ENCODE data around the gene LYPD1.

Gene LYPD1

DNA sequence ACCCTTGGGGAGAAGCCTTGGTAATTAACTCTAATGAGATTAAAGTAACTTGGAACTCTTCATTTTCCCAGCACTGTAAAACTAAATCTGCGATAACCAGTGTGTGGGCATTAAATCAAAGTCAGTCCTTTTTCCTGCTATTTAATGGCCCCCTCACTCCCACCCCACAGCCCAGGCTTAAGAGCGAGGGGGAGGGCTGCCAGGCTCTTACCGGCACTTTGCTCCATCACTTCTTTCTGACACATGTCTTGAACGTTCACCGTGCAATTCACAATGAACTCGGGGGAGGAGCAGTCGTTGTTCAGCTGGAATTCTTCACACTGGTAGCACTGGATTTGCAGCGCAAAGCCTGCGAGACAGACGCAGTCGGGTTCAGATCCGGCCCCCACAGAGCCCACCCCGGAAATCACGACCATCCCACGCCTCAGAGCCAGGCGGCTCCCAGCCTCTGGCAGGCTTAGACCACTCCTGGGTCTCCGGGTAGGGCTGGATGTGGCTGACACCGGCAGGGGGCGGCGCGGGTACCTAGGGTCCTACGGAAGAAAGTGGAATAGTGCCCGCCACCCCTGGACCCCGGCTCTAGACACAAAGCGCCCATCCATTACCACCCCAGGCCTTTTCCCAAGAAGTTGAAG is 1.7 kb downstream of the LYPD1 start:
- Histone ChIP-seq H3K27ac (ENCODE audit: low read length) (no peak overlapping the region), H3K9me3 (ENCODE audit: control insufficient read depth, insufficient read depth, low read length) (no peaks in the 10 kb centered on the region), H3K27me3 (ENCODE audit: control insufficient read depth, insufficient read depth, low read length) (peaks cover 14% of the 10 kb centered on the region), H3K4me3 (ENCODE audit: low read length) (peak overlapping the region; percentile 5; the same call in 1 of the 2 replicates), H3K36me3 (ENCODE audit: control insufficient read depth, insufficient read depth, low read length) (no peaks in the 10 kb centered on the region), H3K4me1 (ENCODE audit: control insufficient read depth, insufficient read depth, low read length) (0 out of 2 replicates have a peak, but pooled peaks cover 2% of the 10 kb centered on the region)
- no peak for DNase-seq (ENCODE audit: low read depth, low spot score)
- no CpG with 5 or more reads among the region's 25 CpGs for WGBS (ENCODE audit: insufficient coverage, insufficient read length)

DNA sequence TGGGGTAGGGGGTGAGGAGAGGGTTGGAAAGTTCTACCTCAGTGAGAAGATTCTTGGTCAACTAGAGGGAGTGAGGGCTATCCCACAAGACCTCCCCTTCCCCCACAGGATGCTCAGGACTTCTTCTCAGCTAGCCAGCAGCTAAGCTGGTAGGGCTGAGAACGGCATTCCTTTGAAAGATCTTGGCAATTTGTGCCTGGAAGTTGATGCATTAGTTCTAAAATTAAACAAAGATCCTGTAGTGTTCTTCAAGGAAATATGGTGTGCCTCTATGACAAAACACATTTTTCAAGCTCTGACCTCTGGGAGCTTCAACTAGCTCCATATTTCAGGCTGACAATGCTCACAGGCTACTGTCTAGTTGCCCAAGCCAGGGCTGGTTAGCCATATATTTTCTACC is 2.3 kb downstream of the LYPD1 start:
- DNase-seq (ENCODE audit: low read depth, low spot score) = no peak
- no CpG with 5 or more reads among the region's 1 CpG for WGBS (ENCODE audit: insufficient coverage, insufficient read length)
- H3K4me3 ChIP-seq (ENCODE audit: low read length) = no peak overlapping the region

DNA sequence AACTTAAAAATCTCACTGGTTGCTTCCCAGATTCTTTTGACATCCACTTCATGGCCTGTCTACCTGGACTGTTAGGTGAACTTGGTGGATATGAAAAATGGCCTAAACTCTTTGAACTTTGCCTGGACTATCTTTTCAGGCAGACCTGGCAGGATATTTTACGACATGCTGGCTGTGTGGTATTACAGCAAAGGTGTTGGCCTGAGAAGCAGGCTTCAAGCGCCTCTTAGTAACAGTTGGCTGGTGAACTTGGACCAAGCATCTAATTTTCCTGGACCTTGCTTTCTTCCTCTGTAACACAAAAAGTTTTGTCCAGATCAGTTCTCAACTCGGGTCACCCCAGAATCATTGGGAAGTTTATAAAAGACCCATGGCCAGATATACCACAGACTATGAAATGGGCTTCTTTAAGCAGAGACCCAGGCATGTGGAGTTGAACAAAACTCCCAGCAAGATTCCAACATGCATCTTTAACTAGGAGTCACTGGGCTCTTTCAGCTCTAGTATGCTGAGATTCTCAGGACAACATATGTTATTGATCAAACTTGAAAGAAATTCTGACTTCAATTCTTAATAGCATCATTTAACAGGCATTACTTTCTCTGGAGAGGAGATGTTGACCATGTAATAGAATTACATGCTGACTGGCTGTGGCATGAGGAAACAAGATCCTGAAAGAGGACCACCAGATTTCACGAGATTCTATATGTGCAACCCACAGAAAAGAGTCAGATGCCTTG is 4.4 kb downstream of the LYPD1 start:
- H3K4me1 ChIP-seq (ENCODE audit: control insufficient read depth, insufficient read depth, low read length) = 0 out of 2 replicates have a peak, but pooled peaks cover 2% of the 10 kb centered on the region
- WGBS (ENCODE audit: insufficient coverage, insufficient read length) = no CpG with 5 or more reads among the region's 4 CpGs
- no peak for DNase-seq (ENCODE audit: low read depth, low spot score)
- H3K27ac ChIP-seq (ENCODE audit: low read length) = no peak overlapping the region
- H3K9me3 ChIP-seq (ENCODE audit: control insufficient read depth, insufficient read depth, low read length) = no peaks in the 10 kb centered on the region
- peaks cover 14% of the 10 kb centered on the region for H3K27me3 ChIP-seq (ENCODE audit: control insufficient read depth, insufficient read depth, low read length)
- no peak overlapping the region for H3K4me3 ChIP-seq (ENCODE audit: low read length)
- no peaks in the 10 kb centered on the region for H3K36me3 ChIP-seq (ENCODE audit: control insufficient read depth, insufficient read depth, low read length)

More for the DNA sequence above, 2.3 kb downstream of the LYPD1 start:
- Histone ChIP-seq H3K9me3 (ENCODE audit: control insufficient read depth, insufficient read depth, low read length) (no peaks in the 10 kb centered on the region), H3K4me1 (ENCODE audit: control insufficient read depth, insufficient read depth, low read length) (0 out of 2 replicates have a peak, but pooled peaks cover 2% of the 10 kb centered on the region), H3K27me3 (ENCODE audit: control insufficient read depth, insufficient read depth, low read length) (peaks cover 14% of the 10 kb centered on the region), H3K27ac (ENCODE audit: low read length) (no peak overlapping the region), H3K36me3 (ENCODE audit: control insufficient read depth, insufficient read depth, low read length) (no peaks in the 10 kb centered on the region)

DNA sequence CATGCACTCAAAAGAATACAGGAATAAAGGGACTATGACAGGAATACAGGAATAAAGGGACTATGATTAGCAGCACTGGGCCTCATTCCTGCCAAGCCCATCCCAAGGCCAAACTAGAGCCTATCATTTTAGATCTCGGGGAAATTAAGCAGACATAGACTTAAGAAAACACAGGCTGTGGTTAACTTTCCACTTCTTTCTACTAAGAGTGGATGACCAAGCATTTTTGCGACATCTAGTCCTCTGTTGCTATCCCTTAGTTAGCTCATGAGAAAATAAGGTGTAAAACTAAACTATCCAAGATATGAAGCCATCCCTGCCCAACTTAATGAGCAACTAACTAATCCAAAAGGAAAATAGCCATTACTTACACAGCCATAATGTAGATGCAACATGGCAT is 5.9 kb downstream of the LYPD1 start:
- H3K4me1 ChIP-seq (ENCODE audit: control insufficient read depth, insufficient read depth, low read length) = no peaks in the 10 kb centered on the region
- H3K36me3 ChIP-seq (ENCODE audit: control insufficient read depth, insufficient read depth, low read length) = no peaks in the 10 kb centered on the region
- no peak overlapping the region for H3K27ac ChIP-seq (ENCODE audit: low read length)
- DNase-seq (ENCODE audit: low read depth, low spot score) = no peak
- H3K4me3 ChIP-seq (ENCODE audit: low read length) = no peak overlapping the region
- WGBS (ENCODE audit: insufficient coverage, insufficient read length) = no CpG with 5 or more reads among the region's 2 CpGs
- peaks cover 9% of the 10 kb centered on the region for H3K27me3 ChIP-seq (ENCODE audit: control insufficient read depth, insufficient read depth, low read length)
- no peaks in the 10 kb centered on the region for H3K9me3 ChIP-seq (ENCODE audit: control insufficient read depth, insufficient read depth, low read length)

DNA sequence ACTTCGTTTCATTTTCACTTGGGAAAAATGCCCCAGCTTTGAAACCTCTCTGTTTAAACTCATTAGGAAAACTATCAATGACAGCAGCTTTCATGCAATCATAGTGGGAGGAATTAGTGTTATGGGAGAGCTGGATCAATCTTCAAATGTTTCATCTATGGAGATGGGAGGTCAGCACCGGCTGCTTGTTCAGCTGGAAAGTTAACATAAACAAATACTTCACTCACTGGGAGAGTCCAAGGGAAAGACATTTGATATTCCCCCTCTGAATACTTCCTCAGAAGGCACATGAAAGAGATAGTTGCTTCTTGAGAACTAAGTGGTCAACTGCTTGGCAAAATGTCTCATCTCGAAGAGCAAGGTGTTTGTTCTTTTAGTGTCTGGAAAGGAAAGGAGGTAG is 7.3 kb downstream of the LYPD1 start:
- Histone ChIP-seq H3K36me3 (ENCODE audit: control insufficient read depth, insufficient read depth, low read length) (no peaks in the 10 kb centered on the region), H3K9me3 (ENCODE audit: control insufficient read depth, insufficient read depth, low read length) (no peaks in the 10 kb centered on the region), H3K4me3 (ENCODE audit: low read length) (no peak overlapping the region), H3K27me3 (ENCODE audit: control insufficient read depth, insufficient read depth, low read length) (no peaks in the 10 kb centered on the region; the same call in 1 of the 2 replicates), H3K27ac (ENCODE audit: low read length) (no peak overlapping the region), H3K4me1 (ENCODE audit: control insufficient read depth, insufficient read depth, low read length) (no peaks in the 10 kb centered on the region)
- DNase-seq (ENCODE audit: low read depth, low spot score) = no peak
- WGBS (ENCODE audit: insufficient coverage, insufficient read length) = no CpG with 5 or more reads among the region's 3 CpGs

DNA sequence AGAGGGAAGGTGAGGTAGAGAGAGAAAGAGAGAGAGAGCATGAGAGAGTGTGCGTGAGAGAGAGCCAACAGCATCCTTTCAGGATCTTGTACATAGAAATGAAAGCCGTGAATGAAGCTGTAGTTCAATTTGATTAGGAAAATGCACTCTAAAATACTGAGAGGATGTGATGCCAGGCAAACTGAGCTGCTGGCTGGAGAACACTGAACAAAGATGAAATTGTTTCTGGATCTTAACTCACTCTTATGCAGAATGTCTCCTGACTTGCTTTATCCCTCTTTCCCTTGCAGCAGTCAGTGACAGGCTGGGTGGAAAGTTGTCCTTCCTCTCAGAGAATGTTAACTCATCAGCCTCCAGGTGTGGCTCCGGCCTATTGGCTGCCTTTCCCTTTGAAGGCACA is 10.7 kb downstream of the LYPD1 start:
- Histone ChIP-seq H3K4me3 (ENCODE audit: low read length) (no peak overlapping the region), H3K4me1 (ENCODE audit: control insufficient read depth, insufficient read depth, low read length) (no peaks in the 10 kb centered on the region), H3K36me3 (ENCODE audit: control insufficient read depth, insufficient read depth, low read length) (no peaks in the 10 kb centered on the region), H3K9me3 (ENCODE audit: control insufficient read depth, insufficient read depth, low read length) (no peaks in the 10 kb centered on the region), H3K27ac (ENCODE audit: low read length) (no peak overlapping the region), H3K27me3 (ENCODE audit: control insufficient read depth, insufficient read depth, low read length) (no peaks in the 10 kb centered on the region)
- no CpG with 5 or more reads among the region's 3 CpGs for WGBS (ENCODE audit: insufficient coverage, insufficient read length)
- no peak for DNase-seq (ENCODE audit: low read depth, low spot score)

DNA sequence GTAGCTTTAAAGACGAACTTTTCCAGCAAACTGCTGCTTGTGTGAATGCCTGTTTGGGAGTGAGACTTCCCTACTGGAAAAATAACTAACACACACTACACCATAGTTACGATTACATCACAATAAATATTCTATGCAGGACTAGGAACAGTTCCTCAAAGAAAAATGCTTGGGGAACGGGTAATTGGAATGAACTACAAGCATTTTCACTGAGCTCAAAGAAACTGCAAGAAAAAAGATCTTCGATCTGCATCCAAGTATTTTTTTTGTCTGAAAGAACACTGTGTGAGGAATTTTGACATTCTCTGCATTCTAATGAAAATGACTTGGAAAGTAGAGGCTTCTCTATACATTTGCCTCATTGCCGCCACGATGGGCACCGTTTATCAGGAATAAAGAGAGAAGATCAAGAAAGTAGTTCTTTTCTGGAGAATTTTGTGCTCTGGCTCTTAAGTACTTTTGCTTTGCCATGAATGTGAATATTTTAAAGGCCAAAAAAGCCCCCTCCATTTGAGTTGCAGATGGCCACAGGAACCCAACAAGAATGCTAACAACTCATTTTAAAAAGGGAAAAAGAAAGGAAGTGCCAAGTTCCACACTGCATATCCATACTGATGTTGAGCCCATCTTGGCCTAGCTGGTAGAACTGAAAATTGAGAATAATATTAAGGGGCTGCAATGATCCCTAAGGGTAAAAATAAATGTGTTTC is 13.6 kb downstream of the LYPD1 start:
- no peak for DNase-seq (ENCODE audit: low read depth, low spot score)
- no CpG with 5 or more reads among the region's 7 CpGs for WGBS (ENCODE audit: insufficient coverage, insufficient read length)
- H3K36me3 ChIP-seq (ENCODE audit: control insufficient read depth, insufficient read depth, low read length) = no peaks in the 10 kb centered on the region

DNA sequence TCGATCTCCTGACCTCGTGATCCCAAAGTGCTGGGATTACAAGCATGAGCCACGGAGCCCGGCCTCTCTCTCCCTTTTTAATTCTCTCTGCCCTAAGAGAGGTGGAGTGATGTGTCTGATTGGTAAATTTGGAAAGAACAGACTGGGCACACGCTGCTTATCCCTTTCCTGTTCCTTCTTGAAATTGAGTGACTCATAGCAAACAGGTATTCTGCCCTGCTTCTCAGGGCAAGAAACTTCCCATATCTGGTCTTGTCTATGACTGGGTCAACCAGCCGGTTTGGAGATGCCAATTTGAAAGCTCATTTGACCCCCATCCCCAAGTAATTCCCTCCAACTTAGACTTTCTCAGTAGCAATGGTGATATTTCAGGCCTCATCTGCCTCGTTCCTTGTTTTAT is 15.0 kb downstream of the LYPD1 start:
- H3K4me3 ChIP-seq (ENCODE audit: low read length) = no peak overlapping the region
- DNase-seq (ENCODE audit: low read depth, low spot score) = no peak
- no peaks in the 10 kb centered on the region for H3K27me3 ChIP-seq (ENCODE audit: control insufficient read depth, insufficient read depth, low read length)
- no peaks in the 10 kb centered on the region for H3K4me1 ChIP-seq (ENCODE audit: control insufficient read depth, insufficient read depth, low read length)
- WGBS (ENCODE audit: insufficient coverage, insufficient read length) = no CpG with 5 or more reads among the region's 7 CpGs
- H3K27ac ChIP-seq (ENCODE audit: low read length) = no peak overlapping the region
- H3K36me3 ChIP-seq (ENCODE audit: control insufficient read depth, insufficient read depth, low read length) = no peaks in the 10 kb centered on the region
- no peaks in the 10 kb centered on the region for H3K9me3 ChIP-seq (ENCODE audit: control insufficient read depth, insufficient read depth, low read length)

More for the DNA sequence above, 13.6 kb downstream of the LYPD1 start:
- no peak overlapping the region for H3K4me3 ChIP-seq (ENCODE audit: low read length)
- H3K9me3 ChIP-seq (ENCODE audit: control insufficient read depth, insufficient read depth, low read length) = no peaks in the 10 kb centered on the region
- H3K27me3 ChIP-seq (ENCODE audit: control insufficient read depth, insufficient read depth, low read length) = no peaks in the 10 kb centered on the region
- H3K27ac ChIP-seq (ENCODE audit: low read length) = no peak overlapping the region
- no peaks in the 10 kb centered on the region for H3K4me1 ChIP-seq (ENCODE audit: control insufficient read depth, insufficient read depth, low read length)

DNA sequence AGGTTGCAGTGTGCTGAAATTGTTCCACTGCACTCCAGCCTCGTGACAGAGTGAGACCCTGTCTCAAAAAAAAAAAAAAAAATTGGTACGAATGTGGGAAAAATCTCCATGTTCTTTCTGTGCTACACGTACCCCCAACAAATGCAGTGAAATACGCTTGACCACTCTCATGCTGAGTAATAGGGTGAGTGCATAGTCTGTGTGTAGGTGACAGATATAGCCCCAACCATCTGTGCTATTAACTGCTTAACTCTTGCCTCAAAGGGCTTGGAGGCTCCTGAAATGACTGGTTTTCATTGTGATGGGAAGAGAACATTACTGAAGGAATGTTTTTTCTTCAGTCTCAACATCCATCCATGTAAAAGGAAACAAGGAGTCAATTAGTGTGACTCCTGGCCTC is 15.7 kb downstream of the LYPD1 start:
- H3K36me3 ChIP-seq (ENCODE audit: control insufficient read depth, insufficient read depth, low read length) = no peaks in the 10 kb centered on the region
- no CpG with 5 or more reads among the region's 4 CpGs for WGBS (ENCODE audit: insufficient coverage, insufficient read length)
- no peak overlapping the region for H3K27ac ChIP-seq (ENCODE audit: low read length)
- no peak for DNase-seq (ENCODE audit: low read depth, low spot score)
- H3K27me3 ChIP-seq (ENCODE audit: control insufficient read depth, insufficient read depth, low read length) = no peaks in the 10 kb centered on the region
- H3K4me1 ChIP-seq (ENCODE audit: control insufficient read depth, insufficient read depth, low read length) = no peaks in the 10 kb centered on the region
- H3K4me3 ChIP-seq (ENCODE audit: low read length) = no peak overlapping the region
- H3K9me3 ChIP-seq (ENCODE audit: control insufficient read depth, insufficient read depth, low read length) = no peaks in the 10 kb centered on the region

DNA sequence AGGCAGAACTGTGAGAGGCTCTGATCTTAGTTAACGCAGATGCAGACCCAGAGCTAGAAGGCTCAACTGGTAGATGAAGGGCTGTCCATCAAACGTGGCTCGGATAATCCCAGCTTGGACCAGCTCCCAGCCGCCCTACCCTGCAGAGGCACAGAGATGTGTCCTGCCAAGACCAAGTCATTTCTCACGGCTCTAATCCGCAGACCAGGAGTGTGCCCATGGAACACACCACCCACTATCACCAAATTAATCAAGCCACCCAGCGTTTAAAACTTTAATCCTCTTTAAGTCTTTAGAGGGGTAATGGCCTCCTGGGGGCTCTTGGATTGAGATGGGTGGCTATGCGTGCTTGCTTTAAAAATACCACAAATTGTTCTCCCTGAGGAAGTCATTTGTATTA is 17.5 kb downstream of the LYPD1 start:
- WGBS (ENCODE audit: insufficient coverage, insufficient read length) = no CpG with 5 or more reads among the region's 8 CpGs
- Histone ChIP-seq H3K27ac (ENCODE audit: low read length) (no peak overlapping the region), H3K4me1 (ENCODE audit: control insufficient read depth, insufficient read depth, low read length) (no peaks in the 10 kb centered on the region), H3K4me3 (ENCODE audit: low read length) (no peak overlapping the region), H3K27me3 (ENCODE audit: control insufficient read depth, insufficient read depth, low read length) (no peaks in the 10 kb centered on the region), H3K9me3 (ENCODE audit: control insufficient read depth, insufficient read depth, low read length) (no peaks in the 10 kb centered on the region), H3K36me3 (ENCODE audit: control insufficient read depth, insufficient read depth, low read length) (no peaks in the 10 kb centered on the region)
- DNase-seq (ENCODE audit: low read depth, low spot score) = no peak
